DOHH2 (cell line): ENCODE data around the gene SEMA6A.

ENCODE experiments used
- H3F3A ChIP-seq: fragments of 200-600 bp; sonication (generic), shearing (Covaris generic); 2 replicates; pipeline ENCODE4 v1.6.0; 2016; ENCODE audit warnings: antibody characterized with exemption, mild to moderate bottlenecking; ENCODE audit not compliant: control insufficient read depth, insufficient read depth
- H3K27ac ChIP-seq: fragments of 200-600 bp; sonication (generic); 2 replicates; pipeline ENCODE4 v1.5.1; 2014; ENCODE audit warnings: low read depth, mild to moderate bottlenecking, low read length, moderate library complexity
- H3K27me3 ChIP-seq: fragments of 200-600 bp; sonication (generic); 2 replicates; pipeline ENCODE4 v1.6.1; 2014; ENCODE audit warnings: mild to moderate bottlenecking, low read length, mixed read lengths; ENCODE audit not compliant: control insufficient read depth
- H3K36me3 ChIP-seq: fragments of 200-600 bp; sonication (generic); 2 replicates; pipeline ENCODE4 v1.6.1; 2014; ENCODE audit warnings: mild to moderate bottlenecking, low read length, moderate library complexity, mixed read lengths; ENCODE audit not compliant: control insufficient read depth
- H3K4me1 ChIP-seq: fragments of 200-600 bp; sonication (generic); 2 replicates; pipeline ENCODE4 v1.6.1; 2014; ENCODE audit warnings: mild to moderate bottlenecking, low read length, mixed read lengths; ENCODE audit not compliant: control insufficient read depth
- H3K4me2 ChIP-seq: fragments of 200-600 bp; sonication (generic); 2 replicates; pipeline ENCODE4 v1.6.0; 2014; ENCODE audit warnings: mild to moderate bottlenecking, low read length, moderate library complexity
- H3K4me3 ChIP-seq: fragments of 200-600 bp; sonication (generic); 2 replicates; pipeline ENCODE4 v1.5.1; 2014; ENCODE audit warnings: mild to moderate bottlenecking, low read length, mixed read lengths
- H3K79me2 ChIP-seq: fragments of 200-600 bp; sonication (generic); 2 replicates; pipeline ENCODE4 v1.6.1; 2014; ENCODE audit warnings: mild to moderate bottlenecking, low read length, mixed read lengths; ENCODE audit not compliant: control insufficient read depth
- H3K9me2 ChIP-seq: fragments of 200-600 bp; sonication (generic); replicated peaks from 2 replicates; pipeline ENCODE4 v1.6.1; 2014; ENCODE audit warnings: mild to moderate bottlenecking, low read length, mixed read lengths; ENCODE audit not compliant: control insufficient read depth
- H3K9me3 ChIP-seq: fragments of 200-600 bp; sonication (generic); 2 replicates; pipeline ENCODE4 v1.6.1; 2014; ENCODE audit warnings: antibody characterized with exemption, low read length, mixed read lengths; ENCODE audit not compliant: control insufficient read depth, insufficient read depth
- H4K20me1 ChIP-seq: fragments of 200-600 bp; sonication (generic); 2 replicates; pipeline ENCODE4 v1.6.0; 2014; ENCODE audit warnings: low read depth, mild to moderate bottlenecking, antibody characterized with exemption, low read length, moderate library complexity; ENCODE audit not compliant: control insufficient read depth, insufficient read depth
- EZH2phosphoT487 ChIP-seq: fragments of 200-600 bp; sonication (generic); IDR thresholded peaks from 2 replicates; pipeline ENCODE4 v1.6.1; 2017; ENCODE audit warnings: borderline replicate concordance, mild to moderate bottlenecking, antibody characterized with exemption, low read length, moderate library complexity, mixed read lengths
- TF ChIP-seq, protein P1 (sequence below): fragments of 200-600 bp; sonication (generic); IDR thresholded peaks from one replicate; pipeline ENCODE4 v1.5.1; 2014; ENCODE audit warnings: antibody characterized with exemption, mild to moderate bottlenecking, low read depth, low read length; ENCODE audit not compliant: poor library complexity, severe bottlenecking

The SEMA6A gene

DNA sequence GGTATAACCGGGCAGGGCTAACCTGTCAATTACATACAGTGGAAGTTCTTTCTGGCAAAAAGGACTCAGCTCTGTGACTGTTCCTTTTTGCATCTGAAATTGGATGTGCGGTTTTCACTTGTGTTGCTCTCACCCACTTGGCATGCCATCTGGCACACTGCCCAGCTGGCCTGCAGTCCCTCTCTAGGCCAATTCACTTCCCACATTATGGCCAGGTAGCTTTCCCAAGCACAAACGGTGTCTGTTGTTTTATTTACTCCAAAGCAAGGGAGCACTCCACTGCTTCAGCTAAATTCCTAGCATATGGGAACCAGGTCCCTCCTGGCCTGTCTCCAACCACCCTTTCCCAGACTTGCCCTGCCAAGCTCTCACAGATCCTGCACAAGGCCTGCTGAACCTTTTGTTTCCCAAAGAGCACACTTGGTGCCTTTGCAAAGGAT lies 132.5 kb downstream of the SEMA6A start:
- no peak for TF ChIP-seq EZH2phosphoT487
- TF ChIP-seq, protein P1, sequence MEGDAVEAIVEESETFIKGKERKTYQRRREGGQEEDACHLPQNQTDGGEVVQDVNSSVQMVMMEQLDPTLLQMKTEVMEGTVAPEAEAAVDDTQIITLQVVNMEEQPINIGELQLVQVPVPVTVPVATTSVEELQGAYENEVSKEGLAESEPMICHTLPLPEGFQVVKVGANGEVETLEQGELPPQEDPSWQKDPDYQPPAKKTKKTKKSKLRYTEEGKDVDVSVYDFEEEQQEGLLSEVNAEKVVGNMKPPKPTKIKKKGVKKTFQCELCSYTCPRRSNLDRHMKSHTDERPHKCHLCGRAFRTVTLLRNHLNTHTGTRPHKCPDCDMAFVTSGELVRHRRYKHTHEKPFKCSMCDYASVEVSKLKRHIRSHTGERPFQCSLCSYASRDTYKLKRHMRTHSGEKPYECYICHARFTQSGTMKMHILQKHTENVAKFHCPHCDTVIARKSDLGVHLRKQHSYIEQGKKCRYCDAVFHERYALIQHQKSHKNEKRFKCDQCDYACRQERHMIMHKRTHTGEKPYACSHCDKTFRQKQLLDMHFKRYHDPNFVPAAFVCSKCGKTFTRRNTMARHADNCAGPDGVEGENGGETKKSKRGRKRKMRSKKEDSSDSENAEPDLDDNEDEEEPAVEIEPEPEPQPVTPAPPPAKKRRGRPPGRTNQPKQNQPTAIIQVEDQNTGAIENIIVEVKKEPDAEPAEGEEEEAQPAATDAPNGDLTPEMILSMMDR: no peak
- Histone ChIP-seq H3K4me1 (no peaks in the 10 kb centered on the region), H3K27ac (no peak overlapping the region), H3K27me3 (no peaks in the 10 kb centered on the region), H3K9me2 (no peaks in the 10 kb centered on the region), H3K79me2 (no peaks in the 10 kb centered on the region), H3K4me2 (no peak overlapping the region), H3K9me3 (no peaks in the 10 kb centered on the region), H3K4me3 (no peak overlapping the region), H3F3A (no peaks in the 10 kb centered on the region), H3K36me3 (no peaks in the 10 kb centered on the region), H4K20me1 (no peaks in the 10 kb centered on the region)

DNA sequence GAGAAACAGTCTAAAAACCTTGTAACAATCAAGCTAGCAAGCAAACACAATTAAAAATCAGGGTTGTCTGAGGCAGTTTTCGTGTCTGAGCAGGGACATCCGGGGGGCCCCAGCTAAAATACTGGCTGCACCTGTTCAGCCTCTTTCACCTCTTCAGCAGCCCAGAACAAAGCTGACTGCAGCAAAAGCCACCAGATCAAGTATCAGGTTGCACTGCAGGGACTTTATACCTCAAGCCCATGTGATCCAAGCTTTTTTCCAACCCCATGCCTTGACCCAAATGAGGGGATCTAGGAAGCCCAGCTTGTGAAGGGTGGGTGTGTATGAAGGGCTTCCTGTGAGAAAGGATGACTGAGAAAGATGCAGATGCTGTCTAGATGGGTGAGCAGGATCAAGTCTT lies 133.4 kb downstream of the SEMA6A start:
- Histone ChIP-seq H3K36me3 (no peaks in the 10 kb centered on the region), H3K4me3 (no peak overlapping the region), H3K27ac (no peak overlapping the region)

DNA sequence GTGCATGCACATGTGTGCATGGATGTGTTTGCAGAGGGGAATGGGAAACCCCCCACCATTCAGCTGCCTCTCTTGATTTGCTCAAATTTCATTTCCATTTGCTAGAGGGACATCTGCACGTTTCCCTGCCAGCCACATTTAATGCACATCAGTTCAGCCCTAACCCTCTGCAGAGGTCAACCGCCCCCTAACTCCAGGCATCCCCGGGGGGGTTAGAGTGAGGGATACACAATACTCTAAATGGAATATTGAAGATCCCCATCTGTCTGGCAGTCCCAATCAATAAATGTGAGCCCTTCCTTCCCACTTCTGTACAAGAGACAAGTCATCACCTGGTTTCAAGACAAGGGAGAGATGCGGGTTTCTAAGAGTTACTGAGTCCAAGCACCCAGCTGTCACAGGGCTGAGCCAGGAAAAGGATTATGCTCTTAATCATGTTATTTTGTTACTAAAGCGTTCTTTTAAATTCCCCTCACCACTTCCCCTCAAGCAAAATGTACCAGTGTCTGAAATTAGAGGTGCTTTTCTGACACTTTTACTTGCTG lies 134.1 kb downstream of the SEMA6A start:
- Histone ChIP-seq H3F3A (no peaks in the 10 kb centered on the region), H4K20me1 (no peaks in the 10 kb centered on the region), H3K27ac (no peak overlapping the region), H3K27me3 (no peaks in the 10 kb centered on the region), H3K9me3 (no peaks in the 10 kb centered on the region), H3K9me2 (no peaks in the 10 kb centered on the region), H3K79me2 (no peaks in the 10 kb centered on the region), H3K4me1 (no peaks in the 10 kb centered on the region), H3K4me2 (no peak overlapping the region), H3K4me3 (no peak overlapping the region), H3K36me3 (no peaks in the 10 kb centered on the region)
- no peak for TF ChIP-seq EZH2phosphoT487
- TF ChIP-seq, protein P1: no peak

More for the DNA sequence above, 133.4 kb downstream of the SEMA6A start:
- Histone ChIP-seq H4K20me1 (no peaks in the 10 kb centered on the region), H3F3A (no peaks in the 10 kb centered on the region), H3K4me2 (no peak overlapping the region), H3K9me3 (no peaks in the 10 kb centered on the region), H3K4me1 (no peaks in the 10 kb centered on the region), H3K27me3 (no peaks in the 10 kb centered on the region), H3K79me2 (no peaks in the 10 kb centered on the region), H3K9me2 (no peaks in the 10 kb centered on the region)
- TF ChIP-seq, protein P1: no peak
- no peak for TF ChIP-seq EZH2phosphoT487

DNA sequence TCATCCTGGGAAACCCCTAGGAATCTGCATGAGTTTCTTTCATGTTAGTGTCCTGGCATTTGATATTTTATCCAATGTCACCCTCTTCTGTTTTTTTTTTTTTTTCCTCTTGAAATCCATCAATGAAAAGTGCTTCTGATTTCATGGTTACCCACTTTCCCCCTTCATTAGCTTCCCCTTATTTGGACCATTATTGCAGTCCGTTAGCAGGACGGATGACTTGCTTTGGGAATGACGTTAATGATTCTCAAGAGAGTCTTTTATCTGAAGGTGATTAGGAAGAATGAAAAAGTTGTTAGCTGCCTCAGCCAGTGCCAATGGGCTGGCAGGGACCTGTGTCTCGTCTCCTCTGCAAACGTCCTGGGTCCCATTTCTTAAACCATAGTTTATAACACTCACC lies 134.7 kb downstream of the SEMA6A start:
- H3F3A ChIP-seq: no peaks in the 10 kb centered on the region
- H4K20me1 ChIP-seq: no peaks in the 10 kb centered on the region
- no peaks in the 10 kb centered on the region for H3K9me3 ChIP-seq
- no peak overlapping the region for H3K4me2 ChIP-seq
- TF ChIP-seq EZH2phosphoT487: no peak
- TF ChIP-seq, protein P1: no peak
- H3K27ac ChIP-seq: no peak overlapping the region
- no peaks in the 10 kb centered on the region for H3K4me1 ChIP-seq
- H3K27me3 ChIP-seq: no peaks in the 10 kb centered on the region
- H3K9me2 ChIP-seq: no peaks in the 10 kb centered on the region
- no peaks in the 10 kb centered on the region for H3K79me2 ChIP-seq
- no peaks in the 10 kb centered on the region for H3K36me3 ChIP-seq
- no peak overlapping the region for H3K4me3 ChIP-seq
